Hematopoietic multipotent progenitor cell (in vitro differentiated cells): ENCODE data around the gene MYDGF. TPM values are rescaled to one million over a fixed set of nuclear protein-coding genes. Genes with fewer than 3 reads are reported as not detected.

Source experiments
- DNase-seq, 3 donors: peaks; one replicate each; pipeline ENCODE4 v3.0.0-alpha.2; 2011 to 2015; ENCODE audit warnings: low read depth in 2 of 3, low spot score in 2 of 3
- total RNA-seq: library from RNA; depleted of rRNA; stranded (reverse); fragments of >200 nt; gene quantifications from one replicate; pipeline ENCODE4 v1.2.3, GENCODE V29; 2012

Gene MYDGF
- total RNA-seq, 1 donor, result 87.8 TPM

- no peak for DNase-seq
These were observed 50.4 kb downstream of the MYDGF start for GRCh38 chr19:4619668-4620294.

GRCh38 chr19:4618019-4618418 lies 52.1 kb downstream of the MYDGF start:
- DNase-seq, result no peak

- DNase-seq, result no peak
These were observed 56.8 kb downstream of the MYDGF start for GRCh38 chr19:4613254-4613751.

- DNase-seq, result peak in 2 of 3 donors; percentile 62 to 69
These were observed 60.1 kb downstream of the MYDGF start for GRCh38 chr19:4609878-4610511.

Other genes with a start within 250 kb of the MYDGF start
- gene UBXN6, start 212.5 kb downstream of the MYDGF start, total RNA-seq, result 69.7 TPM
- 30.2 TPM for gene HDGFL2, start 198.0 kb downstream of the MYDGF start, total RNA-seq
- gene PLIN4, start 151.9 kb downstream of the MYDGF start, total RNA-seq, result under 0.01 TPM
- 0.27 TPM for gene PLIN5, start 135.1 kb downstream of the MYDGF start, total RNA-seq
- 0.54 TPM for gene LRG1, start 130.3 kb downstream of the MYDGF start, total RNA-seq
- 0.27 TPM for gene SEMA6B, start 110.7 kb downstream of the MYDGF start, total RNA-seq
- 19.4 TPM for gene TNFAIP8L1, start 30.8 kb downstream of the MYDGF start, total RNA-seq
- gene DPP9, start 53.5 kb upstream of the MYDGF start, total RNA-seq, result 42.0 TPM
- gene FEM1A, start 121.4 kb upstream of the MYDGF start, total RNA-seq, result 21.0 TPM
- 7.8 TPM for gene TICAM1, start 161.4 kb upstream of the MYDGF start, total RNA-seq
- gene PLIN3, start 197.3 kb upstream of the MYDGF start, total RNA-seq, result 196 TPM
- gene ARRDC5, start 232.6 kb upstream of the MYDGF start, total RNA-seq, result 6.2 TPM
- 51.4 TPM for gene UHRF1, start 239.2 kb upstream of the MYDGF start, total RNA-seq